NCI-H526 (cell line): Measurements from ENCODE around the gene KRTAP10-1.

ENCODE experiments used
- DNase-seq, 2 experiments: peaks; one replicate each; lab custom pipeline; 2025; lab: John Stamatoyannopoulos, UW

Gene KRTAP10-1

DNA sequence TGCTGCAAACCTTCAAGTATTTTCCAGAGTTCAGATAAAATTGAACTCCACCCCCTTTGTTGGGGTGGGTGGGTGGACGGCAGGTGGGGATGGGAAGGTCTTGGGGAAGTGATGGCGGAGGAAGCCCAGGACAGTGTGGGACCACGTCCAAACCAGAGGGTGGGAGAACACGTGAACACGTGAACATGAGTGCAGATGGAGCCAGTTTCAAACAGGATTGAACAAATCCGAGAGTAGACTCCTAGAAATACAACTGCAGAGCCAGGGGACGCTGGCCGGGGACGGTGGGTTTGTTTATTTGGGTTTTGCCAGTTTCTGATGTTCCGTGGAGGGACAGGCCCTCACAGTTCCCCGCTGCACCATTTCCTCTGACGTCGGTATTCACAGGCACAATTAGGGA, 8.4 kb upstream of the KRTAP10-1 start:
- DNase-seq, result no peak

DNA sequence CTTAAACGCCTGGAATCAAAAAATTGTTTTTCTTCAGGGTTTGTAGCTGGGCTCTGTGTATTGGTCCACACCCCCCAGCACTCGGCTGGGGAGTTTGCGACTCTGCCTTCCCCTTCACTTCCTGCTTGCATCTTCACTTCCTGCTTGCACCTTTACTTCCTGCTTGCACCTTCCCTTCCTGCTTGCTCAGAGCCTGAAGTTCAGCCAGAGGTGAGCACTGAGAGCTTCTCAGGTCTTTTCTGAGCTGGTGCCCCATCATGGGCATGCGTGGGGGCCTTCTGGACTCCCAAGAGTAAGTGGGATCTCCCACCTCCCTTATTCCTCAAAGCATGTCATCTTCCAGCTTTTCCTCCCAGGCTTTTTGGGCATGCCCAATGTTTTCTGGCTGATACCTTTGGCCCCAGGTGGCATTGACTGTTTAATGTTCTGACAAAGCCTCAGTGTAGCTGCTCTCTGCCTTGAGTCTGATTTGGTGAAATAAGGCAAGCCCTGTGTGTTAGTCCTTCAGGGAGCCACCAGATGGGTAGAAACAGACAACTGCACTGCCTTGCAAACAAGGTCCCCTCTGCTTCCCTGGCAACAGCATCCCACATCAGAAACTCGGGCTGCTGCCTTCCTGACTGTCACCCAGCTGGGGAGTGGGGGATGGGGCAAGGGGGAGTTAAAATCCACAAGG, 7.8 kb upstream of the KRTAP10-1 start:
- no peak for DNase-seq

DNA sequence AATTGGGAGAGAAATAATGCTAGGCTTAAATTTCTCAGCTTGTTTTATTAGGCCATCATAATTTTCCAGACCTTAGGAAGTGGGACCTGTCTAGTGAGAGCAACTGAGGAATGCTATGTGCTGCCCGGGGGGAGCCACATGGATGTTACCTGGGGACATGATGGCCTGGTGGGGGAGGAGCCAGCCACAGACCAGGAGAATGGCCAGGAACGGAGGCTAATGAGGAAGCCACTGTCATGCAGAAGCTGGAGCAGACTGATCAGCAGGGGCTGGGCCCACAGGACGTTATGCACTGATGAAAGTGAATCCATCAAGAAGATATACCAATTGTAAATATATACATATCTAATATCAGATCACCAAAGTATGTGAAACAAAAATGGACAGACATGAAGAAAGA, 4.6 kb upstream of the KRTAP10-1 start:
- no peak for DNase-seq

DNA sequence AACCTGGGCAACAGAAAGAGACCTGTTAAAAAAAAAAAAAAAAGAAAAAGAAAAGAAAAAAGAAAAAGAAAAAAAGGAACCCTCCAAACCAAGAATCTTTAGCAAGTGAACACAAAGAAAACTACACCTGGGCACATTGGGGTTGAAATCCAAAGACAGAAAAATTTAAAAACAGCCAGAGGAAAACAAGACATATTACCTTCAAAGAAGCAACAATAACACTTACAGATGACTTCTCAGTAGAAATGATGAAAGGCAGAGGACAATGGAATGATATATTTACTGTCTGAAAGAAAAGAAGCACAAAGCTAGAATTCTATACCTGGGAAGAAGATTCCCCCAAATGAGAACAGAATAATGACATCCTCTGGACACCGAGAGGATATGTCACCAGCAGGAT, 2.7 kb upstream of the KRTAP10-1 start:
- DNase-seq, result no peak

DNA sequence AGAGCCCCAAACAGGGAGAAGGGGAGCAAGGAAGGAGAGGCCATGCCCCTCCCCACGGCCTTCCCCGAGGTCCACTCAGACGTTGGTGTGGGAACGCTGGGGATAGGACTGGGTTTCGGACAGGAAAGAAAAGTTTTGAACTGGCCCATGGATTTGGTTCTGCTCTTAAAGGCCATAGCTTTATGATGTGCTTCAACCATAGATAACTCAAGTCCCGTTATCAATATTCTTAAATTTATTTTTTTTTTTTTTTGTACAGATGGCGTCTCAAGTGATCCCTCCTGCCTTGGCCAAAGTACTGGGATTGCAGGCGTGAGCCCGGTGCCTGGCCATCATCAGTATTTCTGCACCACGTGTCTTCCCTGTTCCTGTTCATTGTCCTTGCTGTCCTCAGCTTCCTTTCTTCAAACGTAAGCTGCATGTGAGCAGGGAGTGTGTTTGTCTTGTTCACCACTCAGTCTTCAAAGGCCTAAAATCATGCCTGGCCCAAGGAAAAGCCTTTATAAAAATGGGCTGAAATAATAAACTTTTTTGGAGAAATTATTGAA, 820 bp upstream of the KRTAP10-1 start:
- no peak for DNase-seq

DNA sequence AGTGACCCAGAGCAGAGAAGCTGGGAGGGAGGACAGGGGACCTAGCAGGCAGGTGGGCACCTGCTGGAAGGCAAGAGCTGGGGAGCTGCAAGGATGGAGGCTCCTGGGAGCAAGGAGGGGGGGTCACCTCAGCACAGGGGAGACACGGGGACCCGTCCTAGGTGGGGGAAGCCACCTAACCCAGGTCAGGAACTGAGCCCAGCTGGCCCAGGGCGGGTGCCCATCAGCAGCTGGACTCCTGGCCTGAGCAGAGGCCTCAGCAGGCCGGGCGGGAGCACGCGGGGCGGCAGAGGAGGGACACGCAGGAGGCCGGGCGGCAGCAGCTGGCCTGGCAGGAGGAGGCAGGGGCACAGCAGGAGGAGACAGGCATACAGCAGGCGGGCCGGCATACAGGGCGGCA, 949 bp downstream of the KRTAP10-1 start:
- no peak for DNase-seq

DNA sequence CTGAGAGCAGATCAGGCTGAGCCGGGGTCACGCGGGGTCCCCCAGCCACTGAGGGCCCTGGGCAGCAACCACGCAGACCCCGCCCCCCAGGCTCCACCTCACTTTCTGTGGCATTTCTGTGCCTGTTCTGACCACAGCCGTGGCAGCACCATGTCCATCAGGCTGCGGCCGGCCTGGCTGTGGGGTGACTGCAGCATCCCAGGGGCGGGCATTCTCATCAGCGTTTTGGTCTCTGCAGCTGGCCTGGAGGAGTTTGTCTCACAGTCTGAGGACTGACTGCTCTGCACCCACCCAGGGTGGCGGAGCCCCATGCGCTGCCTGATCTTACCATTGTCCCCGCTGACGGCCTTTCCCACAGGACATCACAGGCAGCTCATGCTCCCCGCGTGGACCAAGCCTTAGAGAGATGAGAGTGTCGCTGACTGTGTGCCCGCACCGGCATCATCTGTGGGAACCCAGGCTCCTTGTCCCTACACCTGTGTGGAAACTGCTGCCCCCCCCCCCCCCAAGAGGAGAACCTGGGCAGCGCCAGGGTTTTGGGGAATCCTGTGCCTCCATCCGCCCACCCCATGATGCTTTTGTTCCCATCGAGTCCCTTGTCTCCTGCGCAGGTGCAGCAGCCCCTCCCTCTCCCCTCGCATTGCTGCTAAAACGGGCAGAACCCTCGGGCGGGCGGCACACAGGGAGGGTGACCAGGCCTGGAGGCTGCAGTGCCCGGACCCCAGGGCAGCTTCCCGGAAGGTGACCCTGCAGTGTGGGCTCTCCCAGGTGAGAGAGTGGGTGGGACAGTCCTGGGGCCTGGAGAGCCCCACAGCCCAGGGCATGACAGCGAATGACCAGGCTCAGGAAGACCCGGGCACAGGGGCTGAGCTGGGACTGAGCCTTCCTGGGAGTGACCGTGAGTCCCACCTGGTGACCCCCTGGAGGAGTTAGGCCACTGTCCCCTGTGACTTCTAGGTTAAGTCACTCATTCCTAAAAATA, 1.8 kb downstream of the KRTAP10-1 start:
- no peak for DNase-seq

DNA sequence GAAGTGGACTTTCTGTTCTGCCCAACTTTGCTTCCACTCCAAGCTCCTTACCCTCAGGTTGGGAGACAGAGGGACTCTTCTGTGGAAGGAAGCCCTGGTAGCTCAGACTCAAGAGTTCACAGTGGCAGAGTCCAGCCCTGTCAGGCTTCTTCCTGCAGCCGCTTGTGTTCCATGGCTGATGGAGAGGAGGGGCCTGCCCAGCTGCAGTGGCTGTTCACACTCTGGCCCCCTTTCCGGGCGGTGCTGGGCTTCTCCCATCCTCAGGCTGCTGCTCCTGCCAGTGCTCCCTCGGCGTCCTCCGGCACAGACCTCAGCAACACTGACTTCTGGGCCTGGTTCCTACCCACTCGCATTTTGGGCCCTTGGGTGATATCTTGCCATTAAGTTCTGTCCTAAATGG, 4.0 kb downstream of the KRTAP10-1 start:
- no peak for DNase-seq

DNA sequence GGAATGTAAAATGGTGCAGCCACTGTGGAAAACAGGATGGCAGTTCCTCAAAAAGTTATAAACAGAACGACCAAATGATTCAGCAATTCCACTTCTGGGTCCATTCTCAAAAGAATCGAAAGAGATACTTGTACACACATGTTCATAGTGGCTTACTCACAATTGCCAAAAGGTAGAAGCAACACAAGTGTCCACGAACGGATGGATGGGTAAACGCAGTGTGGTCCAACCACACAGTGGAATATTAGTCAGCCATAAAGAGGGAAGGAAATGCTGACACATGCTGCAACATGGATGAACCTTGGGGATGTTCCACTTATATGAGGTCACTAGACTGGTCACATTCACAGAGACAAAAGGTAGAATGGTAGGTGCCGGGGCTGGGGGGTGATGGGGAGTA, 5.3 kb downstream of the KRTAP10-1 start:
- DNase-seq, result no peak

DNA sequence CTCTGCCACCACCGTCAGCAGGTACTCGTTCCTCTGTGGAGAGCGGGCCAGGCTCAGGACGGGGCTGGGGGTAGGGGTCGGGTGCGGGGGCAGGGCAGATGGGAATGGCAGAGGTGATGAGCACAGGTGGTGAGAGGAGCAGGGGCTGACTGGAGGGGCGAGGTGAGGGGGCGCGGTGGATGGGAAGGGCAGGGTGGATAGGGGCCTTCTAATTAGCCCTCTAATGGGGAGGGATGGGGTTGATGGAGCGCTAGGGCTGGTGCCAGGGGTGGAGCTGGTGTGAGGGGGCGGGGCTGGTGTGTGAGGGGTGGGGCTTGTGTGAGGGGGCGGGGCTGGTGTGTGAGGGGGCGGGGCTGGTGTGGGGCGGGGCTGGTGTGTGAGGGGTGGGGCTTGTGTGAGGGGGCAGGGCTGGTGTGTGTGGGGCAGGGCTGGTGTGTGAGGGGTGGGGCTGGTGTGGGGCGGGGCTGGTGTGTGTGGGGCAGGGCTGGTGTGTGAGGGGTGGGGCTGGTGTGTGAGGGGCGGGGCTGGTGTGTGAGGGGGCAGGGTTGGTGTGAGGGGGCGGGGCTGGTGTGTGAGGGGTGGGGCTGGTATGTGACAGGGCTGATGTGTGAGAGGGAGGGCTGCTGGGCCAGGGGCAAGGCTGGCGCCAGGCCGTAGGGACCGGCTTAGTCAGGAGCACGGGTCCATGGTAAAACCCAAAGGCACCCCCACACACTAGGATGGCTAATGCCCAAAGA, 5.9 kb downstream of the KRTAP10-1 start:
- DNase-seq, result no peak

DNA sequence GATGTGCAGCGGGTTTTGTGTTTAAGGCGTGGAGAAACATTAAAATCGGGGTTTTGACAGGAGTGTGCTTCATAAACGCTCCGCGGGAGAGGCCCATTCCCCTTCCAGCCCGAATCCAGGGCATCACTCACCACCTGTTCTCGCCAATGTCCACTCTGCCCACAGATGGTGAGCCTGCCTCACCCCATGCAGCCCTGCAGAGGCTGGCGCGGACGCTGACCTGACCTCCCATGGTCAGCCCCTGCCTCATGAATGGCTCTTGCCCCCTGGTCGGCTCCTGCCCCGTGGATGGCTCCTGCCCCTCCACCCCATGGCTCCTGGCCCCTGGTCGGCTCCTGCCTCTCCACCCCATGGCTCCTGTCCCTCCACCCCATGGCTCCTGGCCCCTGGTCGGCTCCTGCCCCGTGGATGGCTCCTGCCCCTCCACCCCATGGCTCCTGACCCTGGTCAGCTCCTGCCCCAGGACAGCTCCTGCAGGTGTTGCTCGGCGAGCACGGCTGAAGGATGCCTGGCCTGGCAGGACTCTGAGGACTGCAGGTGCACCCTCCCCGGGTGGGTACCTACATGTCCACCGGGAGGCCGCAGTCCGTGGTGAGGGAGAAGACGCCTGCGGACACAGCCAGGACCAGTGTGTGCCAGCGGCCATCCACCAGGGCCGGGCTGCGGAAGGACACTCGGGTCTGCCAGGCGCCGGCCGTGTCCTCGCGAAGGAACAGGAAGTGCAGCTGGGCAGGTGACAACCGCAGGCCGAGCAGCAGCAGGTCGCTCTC, 6.7 kb downstream of the KRTAP10-1 start:
- no peak for DNase-seq

DNA sequence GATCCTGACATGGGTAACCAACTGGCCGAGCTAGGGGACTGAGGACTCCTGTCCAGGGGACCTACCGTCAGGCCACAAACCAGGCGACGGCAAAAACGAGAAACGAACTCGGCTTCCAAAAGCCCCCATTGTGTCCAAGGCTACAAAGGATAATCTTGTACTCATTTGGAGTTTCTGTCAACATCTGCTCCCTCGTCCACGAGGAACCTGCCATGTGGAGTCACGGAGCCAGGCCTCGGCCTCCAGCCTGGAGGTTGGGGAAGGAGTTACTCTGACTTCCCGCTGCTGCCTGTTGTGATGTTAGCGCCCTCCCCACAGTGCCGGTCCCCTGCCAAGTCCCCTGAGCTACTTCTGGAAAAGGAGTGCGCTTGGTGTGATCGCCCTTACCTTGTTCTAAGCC, 7.3 kb downstream of the KRTAP10-1 start:
- DNase-seq, result no peak

DNA sequence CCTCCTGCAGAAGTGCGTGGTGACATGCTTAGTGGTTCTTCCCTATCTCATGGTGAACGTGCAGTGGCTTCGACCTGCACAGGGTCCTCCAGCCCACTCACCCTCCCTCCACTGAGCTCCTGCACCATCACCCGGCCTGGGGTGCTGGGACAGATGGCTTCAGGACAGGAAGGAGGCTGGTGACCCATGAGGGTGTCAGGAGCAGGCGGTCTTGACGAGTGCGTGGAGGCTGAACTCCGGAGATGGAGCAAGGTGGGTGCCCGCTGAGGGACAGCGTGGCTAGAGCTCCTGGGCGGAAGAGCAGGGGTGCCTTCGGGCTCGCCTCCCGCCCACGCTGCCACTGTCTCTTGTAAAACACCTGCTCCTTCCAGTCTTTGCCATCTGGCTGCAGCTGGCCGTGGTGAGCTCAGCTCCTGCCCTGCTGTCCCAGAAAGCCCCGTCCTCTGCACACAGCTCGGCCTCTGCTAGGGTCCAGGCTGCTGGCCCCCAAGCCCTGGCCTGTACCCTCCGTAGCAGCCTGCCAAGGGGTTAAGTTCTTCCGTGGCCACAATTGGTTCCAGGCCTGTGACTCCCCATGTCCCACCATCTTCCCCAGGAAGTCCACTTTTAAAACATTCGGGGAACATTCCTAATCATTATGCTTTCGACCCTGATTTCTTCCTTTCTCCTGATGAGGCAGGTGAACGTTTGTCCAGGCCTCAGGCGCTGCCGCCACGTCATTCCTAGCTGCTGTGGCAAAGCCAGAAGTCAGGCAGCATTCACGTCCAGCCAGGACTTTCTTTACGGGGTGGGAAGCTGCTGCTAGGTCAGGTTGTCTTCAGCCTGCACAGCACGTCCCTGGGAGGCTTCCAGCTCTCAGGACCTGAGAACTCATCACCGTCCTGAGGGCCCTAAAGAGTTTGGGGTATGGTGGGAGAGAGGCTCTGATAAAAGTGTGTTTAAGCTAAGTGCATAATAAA, 8.1 kb downstream of the KRTAP10-1 start:
- peak in 1 of 2 experiments; percentile 17 for DNase-seq

DNA sequence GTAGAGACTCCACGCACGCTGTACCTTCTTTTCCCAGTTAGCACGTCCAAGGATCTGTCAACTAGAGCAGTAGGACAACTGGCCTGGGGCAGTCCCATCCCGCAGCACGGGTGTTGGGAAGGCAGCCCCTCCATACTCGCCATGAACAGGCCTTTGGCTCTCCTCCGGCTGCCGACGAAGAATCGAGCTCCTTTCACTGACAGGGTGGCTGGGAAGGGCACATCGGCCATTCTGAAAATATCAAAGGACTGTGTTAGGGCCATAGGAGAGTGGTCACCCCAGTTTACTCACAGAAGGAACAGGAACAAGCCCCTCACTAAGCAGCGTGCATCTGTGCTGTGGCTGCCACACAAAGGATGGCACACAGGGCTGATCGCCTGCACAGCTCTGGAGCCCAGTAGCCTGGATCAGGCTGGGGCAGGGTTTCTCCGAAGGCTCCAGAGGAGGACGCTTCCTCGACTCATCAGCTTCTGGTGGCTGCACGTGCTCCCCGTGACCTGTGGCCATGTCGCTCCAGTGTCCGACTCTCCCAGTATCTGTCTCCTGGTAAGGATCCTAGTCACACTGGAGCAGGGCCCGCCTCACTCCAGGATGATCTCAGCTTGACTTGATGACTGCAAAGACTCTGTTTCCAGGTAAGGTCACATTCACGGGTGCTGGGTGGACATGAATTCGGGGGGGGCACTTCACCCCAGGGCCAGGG, 8.9 kb downstream of the KRTAP10-1 start:
- DNase-seq, result no peak

DNA sequence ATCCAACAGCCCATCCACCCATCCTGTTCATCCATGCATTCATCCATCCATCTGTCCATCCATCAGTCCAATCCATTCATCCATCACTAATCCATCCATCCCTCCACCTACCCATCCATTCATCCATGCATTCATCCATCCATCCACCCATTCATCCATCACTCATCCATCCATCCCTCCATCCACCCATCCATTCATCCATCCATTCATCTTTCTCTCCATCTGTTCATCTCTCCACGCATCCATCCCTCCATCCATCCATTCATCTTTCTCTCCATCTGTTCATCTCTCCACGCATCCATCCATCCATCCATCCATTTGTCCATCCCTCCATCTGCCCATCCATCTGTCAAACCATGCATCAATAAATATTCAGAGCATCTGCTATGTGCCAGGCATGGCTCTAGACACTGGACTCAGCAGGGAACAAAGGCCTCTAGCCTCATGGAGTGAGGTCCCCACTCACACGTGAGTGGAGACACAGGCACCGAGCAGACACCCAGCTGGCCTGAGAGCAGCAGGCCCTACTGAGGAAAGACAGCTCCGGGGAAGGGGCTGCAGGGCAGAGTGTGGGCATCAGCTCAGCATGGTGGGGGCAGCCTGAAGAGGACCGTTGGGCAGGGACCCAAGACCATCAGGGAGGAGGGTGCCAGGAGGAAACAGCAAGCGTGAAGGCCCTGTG, 9.6 kb downstream of the KRTAP10-1 start:
- DNase-seq, result no peak

DNA sequence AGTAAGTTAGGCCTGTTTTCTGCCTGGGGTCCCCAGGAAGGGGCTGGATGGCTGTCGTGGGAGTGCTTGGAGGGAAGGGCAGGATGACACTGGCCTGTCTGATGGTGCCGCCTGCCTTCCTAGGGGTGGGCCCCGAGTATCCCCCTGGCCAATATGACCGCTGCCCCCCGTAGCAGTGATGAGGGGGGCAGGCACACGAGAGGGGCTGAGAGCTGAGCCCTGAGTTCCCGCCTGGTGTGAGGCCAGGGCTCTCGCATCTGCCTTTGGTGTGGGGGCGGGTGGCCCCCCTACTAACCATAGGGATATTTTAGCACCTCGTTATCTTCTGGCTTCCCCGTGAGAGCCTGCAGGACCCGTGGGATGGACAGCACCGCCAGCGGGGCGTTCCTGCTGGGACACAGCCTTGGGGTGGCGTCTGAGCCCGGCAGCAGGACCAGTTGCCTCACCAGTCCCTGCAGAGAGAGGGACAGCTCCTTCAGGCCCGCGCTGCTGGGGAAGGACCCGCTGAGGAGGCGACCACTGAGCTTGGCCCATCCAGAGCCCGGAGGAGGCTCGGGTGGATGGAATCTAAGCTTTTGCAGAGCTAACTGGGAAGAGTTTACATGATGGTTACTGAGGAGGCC, 10.4 kb downstream of the KRTAP10-1 start:
- DNase-seq, result no peak

DNA sequence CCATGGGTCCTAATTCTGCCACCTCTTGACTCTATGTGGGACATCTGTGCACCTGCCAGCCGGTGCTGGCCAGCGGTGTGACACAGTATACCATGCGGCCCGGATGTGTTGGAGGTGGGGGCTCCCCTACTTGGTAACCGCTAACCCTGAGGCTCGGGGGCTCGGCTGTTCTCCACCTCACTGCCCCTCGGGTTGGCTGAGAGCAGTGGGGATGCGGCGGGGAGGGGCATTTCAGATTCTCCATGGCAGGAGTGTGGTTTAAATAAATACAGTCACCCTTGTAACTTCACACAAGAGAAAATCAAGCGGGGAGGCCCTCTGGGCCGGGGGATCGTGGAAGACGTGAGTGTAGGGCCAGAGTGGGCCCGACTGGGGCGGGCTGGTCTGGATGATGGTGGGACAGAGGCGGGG, 11.0 kb downstream of the KRTAP10-1 start:
- DNase-seq, result no peak

DNA sequence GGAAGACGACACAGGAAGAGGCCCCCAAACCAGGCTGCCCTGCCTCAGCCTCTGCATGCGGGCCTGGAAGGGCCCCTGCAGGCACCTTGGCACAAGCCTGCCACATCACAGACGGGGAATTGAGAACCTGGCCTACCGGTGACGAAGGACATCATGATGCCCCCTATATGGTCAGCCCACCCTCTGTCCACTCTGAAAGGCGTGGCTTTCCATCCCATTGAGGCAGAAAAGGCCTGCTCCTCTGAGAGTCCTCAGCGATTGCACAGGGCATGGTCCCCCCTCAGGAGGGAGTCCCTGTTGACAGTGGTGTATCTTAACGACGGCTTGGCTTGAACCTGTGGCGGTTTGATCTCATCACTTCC, 11.4 kb downstream of the KRTAP10-1 start:
- no peak for DNase-seq
